ENCODE data around the gene ARF6. TPM values are rescaled to one million over a fixed set of nuclear protein-coding genes. Genes with fewer than 3 reads are reported as not detected.
"Not testable (repeated sequence)": the region's sequence is repeated elsewhere in the genome, so short reads cannot be mapped to it uniquely, and the experiment has no call there.

Gene ARF6
- polyA plus RNA-seq, 1 donor (not counting 4 experiments of a cell fraction or from before 2014, with no cell fraction given), result 53.4 TPM

GRCh38 chr14:49895480-49895879 lies 2.6 kb downstream of the ARF6 start:
- dilution Hi-C loops (cut with MboI; ENCODE audit: extremely low pct_ligation_motif_present, low sequenced_read_pairs), result no loop called here
- Histone ChIP-seq H3K9me3 (ENCODE audit: control insufficient read depth, low read depth, low read length) (no peaks in the 10 kb centered on the region), H3K79me2 (ENCODE audit: control insufficient read depth, insufficient read depth, low read length) (peaks cover 64% of the 10 kb centered on the region), H4K20me1 (ENCODE audit: control insufficient read depth, extremely low read depth, insufficient read depth, low read length) (no peaks in the 10 kb centered on the region), H3K9ac (ENCODE audit: control insufficient read depth, extremely low read depth, insufficient read depth, low read length) (peak overlapping the region; percentile 91), H3K4me1 (ENCODE audit: control insufficient read depth, extremely low read depth, insufficient read depth, low read length) (peaks cover 24% of the 10 kb centered on the region), H3K27me3 (ENCODE audit: control insufficient read depth, extremely low read depth, insufficient read depth, low read length) (no peaks in the 10 kb centered on the region), H3K4me2 (ENCODE audit: control insufficient read depth, extremely low read depth, insufficient read depth, low read depth, low read length) (peak overlapping the region; percentile 73), H3K9me1 (ENCODE audit: control insufficient read depth, extremely low read depth, insufficient read depth, low read length) (no peaks in the 10 kb centered on the region), H3K36me3 (ENCODE audit: control insufficient read depth in 2 of 2, extremely low read depth in 1 of 2, insufficient read depth in 2 of 2, low read length in 2 of 2) (peaks cover 3 to 18% of the 10 kb centered on the region in 2 experiments), H3K27ac (ENCODE audit: control insufficient read depth, insufficient read depth, low read length) (peak overlapping the region; percentile 81), H3K4me3 (ENCODE audit: control insufficient read depth in 2 of 3, extremely low read depth in 1 of 3, insufficient read depth in 2 of 3, low read depth in 1 of 3, low read length in 3 of 3) (peak overlapping the region; percentile 94 to 97 (median 96)), H2AFZ (ENCODE audit: control insufficient read depth, low read length) (no peak overlapping the region)
- DNase-seq (ENCODE audit: low read depth, low spot score), result no peak
- no peak for FAIRE-seq
- no peak for TF ChIP-seq EZH2 (IDR thresholded peaks at IDR 0.05; ENCODE audit: low read length)
- TF ChIP-seq, protein P1, sequence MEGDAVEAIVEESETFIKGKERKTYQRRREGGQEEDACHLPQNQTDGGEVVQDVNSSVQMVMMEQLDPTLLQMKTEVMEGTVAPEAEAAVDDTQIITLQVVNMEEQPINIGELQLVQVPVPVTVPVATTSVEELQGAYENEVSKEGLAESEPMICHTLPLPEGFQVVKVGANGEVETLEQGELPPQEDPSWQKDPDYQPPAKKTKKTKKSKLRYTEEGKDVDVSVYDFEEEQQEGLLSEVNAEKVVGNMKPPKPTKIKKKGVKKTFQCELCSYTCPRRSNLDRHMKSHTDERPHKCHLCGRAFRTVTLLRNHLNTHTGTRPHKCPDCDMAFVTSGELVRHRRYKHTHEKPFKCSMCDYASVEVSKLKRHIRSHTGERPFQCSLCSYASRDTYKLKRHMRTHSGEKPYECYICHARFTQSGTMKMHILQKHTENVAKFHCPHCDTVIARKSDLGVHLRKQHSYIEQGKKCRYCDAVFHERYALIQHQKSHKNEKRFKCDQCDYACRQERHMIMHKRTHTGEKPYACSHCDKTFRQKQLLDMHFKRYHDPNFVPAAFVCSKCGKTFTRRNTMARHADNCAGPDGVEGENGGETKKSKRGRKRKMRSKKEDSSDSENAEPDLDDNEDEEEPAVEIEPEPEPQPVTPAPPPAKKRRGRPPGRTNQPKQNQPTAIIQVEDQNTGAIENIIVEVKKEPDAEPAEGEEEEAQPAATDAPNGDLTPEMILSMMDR (optimal IDR thresholded peaks at IDR 0.05 in 1 of 3, IDR thresholded peaks at IDR 0.05 in 1 of 3, conservative IDR thresholded peaks at IDR 0.05 in 1 of 3; ENCODE audit: extremely low read depth in 1 of 3, insufficient read depth in 2 of 3, low read length in 3 of 3), result no peak

DNA sequence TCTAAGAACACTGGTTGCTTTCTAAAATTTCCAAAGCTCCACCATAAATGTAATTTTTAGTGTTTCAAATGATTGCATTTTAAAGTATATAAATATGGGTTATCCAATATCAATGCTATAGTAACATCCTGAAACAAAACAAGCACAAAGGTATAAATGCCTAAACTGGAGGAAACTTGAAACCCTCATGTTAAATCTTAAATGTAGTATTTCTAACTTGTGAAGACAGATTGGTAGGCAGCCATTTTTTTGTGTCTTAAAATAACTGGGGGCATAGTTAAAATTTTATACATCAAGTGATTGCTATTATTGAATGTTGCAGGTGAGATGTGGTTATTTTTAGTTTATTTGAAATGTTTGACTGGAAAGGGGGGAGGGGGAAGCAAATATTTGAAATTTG lies 3.4 kb downstream of the ARF6 start:
- Histone ChIP-seq H3K27ac (ENCODE audit: control insufficient read depth, insufficient read depth, low read length) (peak overlapping the region; percentile 81), H3K4me1 (ENCODE audit: control insufficient read depth, extremely low read depth, insufficient read depth, low read length) (peaks cover 24% of the 10 kb centered on the region), H3K9ac (ENCODE audit: control insufficient read depth, extremely low read depth, insufficient read depth, low read length) (peak overlapping the region; percentile 91)

DNA sequence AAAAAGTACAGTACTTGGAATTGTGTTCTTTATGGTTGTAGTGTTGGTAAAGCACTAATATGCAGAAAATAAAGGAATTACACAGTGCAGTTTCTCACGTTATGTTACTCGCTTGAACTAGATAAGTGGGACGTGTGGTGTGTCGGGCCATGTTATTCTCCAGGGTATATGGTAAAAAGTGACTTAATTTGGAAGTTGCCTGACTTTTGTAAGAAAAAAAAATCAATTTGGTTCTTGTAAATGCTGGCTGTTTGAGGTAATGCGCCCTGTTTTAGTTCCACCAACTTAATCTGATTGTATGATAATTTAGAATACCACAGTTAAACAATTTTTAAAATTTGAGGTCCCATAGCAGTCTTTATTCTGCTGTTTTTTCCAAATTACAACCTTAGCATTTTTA lies 4.1 kb downstream of the ARF6 start:
- DNase-seq (ENCODE audit: low read depth, low spot score) (no peak), FAIRE-seq (no peak)
- no peak overlapping the region for H2AFZ ChIP-seq (ENCODE audit: control insufficient read depth, low read length)
- H3K4me2 ChIP-seq (ENCODE audit: control insufficient read depth, extremely low read depth, insufficient read depth, low read depth, low read length), result peak overlapping the region; percentile 73
- peak overlapping the region; percentile 91 for H3K9ac ChIP-seq (ENCODE audit: control insufficient read depth, extremely low read depth, insufficient read depth, low read length)
- dilution Hi-C loops (cut with MboI; ENCODE audit: extremely low pct_ligation_motif_present, low sequenced_read_pairs), result no loop called here
- peaks cover 20% of the 10 kb centered on the region for H3K4me1 ChIP-seq (ENCODE audit: control insufficient read depth, extremely low read depth, insufficient read depth, low read length)
- no peaks in the 10 kb centered on the region for H3K9me3 ChIP-seq (ENCODE audit: control insufficient read depth, low read depth, low read length)
- peaks cover 3 to 18% of the 10 kb centered on the region in 2 experiments for H3K36me3 ChIP-seq (ENCODE audit: control insufficient read depth in 2 of 2, extremely low read depth in 1 of 2, insufficient read depth in 2 of 2, low read length in 2 of 2)
- H3K4me3 ChIP-seq (ENCODE audit: control insufficient read depth in 2 of 3, extremely low read depth in 1 of 3, insufficient read depth in 2 of 3, low read depth in 1 of 3, low read length in 3 of 3), result peak overlapping the region; percentile 77 to 97 (median 96)
- no peak for TF ChIP-seq EZH2 (IDR thresholded peaks at IDR 0.05; ENCODE audit: low read length)
- TF ChIP-seq, protein P1 (optimal IDR thresholded peaks at IDR 0.05 in 1 of 3, IDR thresholded peaks at IDR 0.05 in 1 of 3, conservative IDR thresholded peaks at IDR 0.05 in 1 of 3; ENCODE audit: extremely low read depth in 1 of 3, insufficient read depth in 2 of 3, low read length in 3 of 3), result no peak
- H4K20me1 ChIP-seq (ENCODE audit: control insufficient read depth, extremely low read depth, insufficient read depth, low read length), result no peaks in the 10 kb centered on the region
- no peaks in the 10 kb centered on the region for H3K9me1 ChIP-seq (ENCODE audit: control insufficient read depth, extremely low read depth, insufficient read depth, low read length)
- H3K27me3 ChIP-seq (ENCODE audit: control insufficient read depth, extremely low read depth, insufficient read depth, low read length), result no peaks in the 10 kb centered on the region
- peaks cover 63% of the 10 kb centered on the region for H3K79me2 ChIP-seq (ENCODE audit: control insufficient read depth, insufficient read depth, low read length)
- peak overlapping the region; percentile 72 for H3K27ac ChIP-seq (ENCODE audit: control insufficient read depth, insufficient read depth, low read length)

More for the DNA sequence above, 3.4 kb downstream of the ARF6 start:
- peaks cover 64% of the 10 kb centered on the region for H3K79me2 ChIP-seq (ENCODE audit: control insufficient read depth, insufficient read depth, low read length)
- DNase-seq (ENCODE audit: low read depth, low spot score); H2AFZ ChIP-seq (ENCODE audit: control insufficient read depth, low read length); dilution Hi-C loops (cut with MboI; ENCODE audit: extremely low pct_ligation_motif_present, low sequenced_read_pairs); H3K27me3 ChIP-seq (ENCODE audit: control insufficient read depth, extremely low read depth, insufficient read depth, low read length); H4K20me1 ChIP-seq (ENCODE audit: control insufficient read depth, extremely low read depth, insufficient read depth, low read length); FAIRE-seq; H3K9me1 ChIP-seq (ENCODE audit: control insufficient read depth, extremely low read depth, insufficient read depth, low read length); H3K9me3 ChIP-seq (ENCODE audit: control insufficient read depth, low read depth, low read length): not testable (repeated sequence)
- H3K4me2 ChIP-seq (ENCODE audit: control insufficient read depth, extremely low read depth, insufficient read depth, low read depth, low read length), result peak overlapping the region; percentile 73
- H3K4me3 ChIP-seq (ENCODE audit: control insufficient read depth in 2 of 3, extremely low read depth in 1 of 3, insufficient read depth in 2 of 3, low read depth in 1 of 3, low read length in 3 of 3), result peak overlapping the region; percentile 94 to 97 (median 96)
- peaks cover 3 to 18% of the 10 kb centered on the region in 2 experiments for H3K36me3 ChIP-seq (ENCODE audit: control insufficient read depth in 2 of 2, extremely low read depth in 1 of 2, insufficient read depth in 2 of 2, low read length in 2 of 2)

Measured in keratinocyte (primary cell).